NCI-H1092 treated with DMSO at 0.1 percent for 48 hours (cell line): ENCODE measurements around the gene GKAP1.
"Not testable (repeated sequence)": the region's sequence is repeated elsewhere in the genome, so short reads cannot be mapped to it uniquely, and the experiment has no call there.

ENCODE experiments used
- DNase-seq: peaks from one replicate; lab custom pipeline; 2025; lab: John Stamatoyannopoulos, UW

The GKAP1 gene

GRCh38 chr9:83728591-83729368 is 88.8 kb downstream of the GKAP1 start:
- not testable (repeated sequence) for DNase-seq

GRCh38 chr9:83724436-83724835 is 93.1 kb downstream of the GKAP1 start:
- DNase-seq, result no peak

DNA sequence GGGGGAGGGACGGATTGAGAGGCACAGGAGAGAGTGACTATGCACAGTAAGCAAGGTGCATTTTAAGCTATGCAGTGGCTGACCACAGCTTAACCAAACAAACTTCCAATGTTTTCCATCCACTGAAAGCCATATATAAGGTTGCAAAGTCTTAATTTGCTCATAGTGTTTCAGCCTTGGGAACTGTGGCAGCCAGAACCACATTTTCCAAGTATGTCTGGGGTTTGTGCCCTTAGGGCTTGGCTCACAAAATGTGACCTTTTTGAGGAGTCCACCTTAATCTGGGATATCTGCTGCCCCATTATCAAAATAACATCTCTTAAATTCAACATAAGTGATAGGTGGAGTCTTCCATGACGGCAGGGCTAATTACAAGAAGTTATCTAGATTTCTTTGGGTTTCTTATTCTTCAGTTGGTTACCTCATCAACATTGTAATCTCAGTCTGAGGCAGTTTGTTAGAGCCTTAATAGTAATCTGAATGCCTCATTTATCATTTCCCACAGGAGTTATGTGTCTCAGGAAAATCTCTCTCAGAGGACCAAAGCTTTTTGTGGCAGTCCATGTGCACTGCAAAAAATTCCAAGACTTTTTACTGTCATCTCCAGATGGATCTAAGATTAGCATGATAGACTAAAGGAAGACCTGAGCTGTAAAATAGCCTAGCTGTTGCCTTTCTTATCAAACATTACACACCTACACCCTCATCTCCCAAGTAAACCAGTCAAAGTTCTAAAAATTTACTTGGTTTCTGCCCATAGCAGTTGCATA is 94.7 kb downstream of the GKAP1 start:
- no peak for DNase-seq

- DNase-seq, result no peak
Observed at GRCh38 chr9:83721509-83721908, 96.1 kb downstream of the GKAP1 start.

DNA sequence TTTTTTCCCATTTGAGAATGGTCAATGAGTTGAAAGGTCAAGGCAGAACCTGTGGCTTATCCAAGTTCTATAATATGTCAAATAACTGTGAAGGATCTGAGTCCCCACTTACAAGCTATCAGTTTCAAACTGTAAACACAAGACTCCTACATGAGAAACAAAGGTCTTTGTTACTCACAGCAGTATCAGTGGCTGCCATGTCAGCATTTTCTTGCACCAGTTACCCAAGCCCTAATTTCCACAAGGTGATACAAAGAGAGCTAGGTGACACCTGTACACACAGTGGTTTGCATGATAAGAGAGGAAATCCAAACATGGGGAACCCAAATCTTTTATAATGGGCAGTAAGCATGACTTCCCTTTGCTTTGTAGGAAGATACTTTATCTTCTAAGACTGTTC is 101.8 kb downstream of the GKAP1 start:
- DNase-seq, result no peak

- no peak for DNase-seq
Observed at GRCh38 chr9:83715221-83715620, 102.3 kb downstream of the GKAP1 start.

DNA sequence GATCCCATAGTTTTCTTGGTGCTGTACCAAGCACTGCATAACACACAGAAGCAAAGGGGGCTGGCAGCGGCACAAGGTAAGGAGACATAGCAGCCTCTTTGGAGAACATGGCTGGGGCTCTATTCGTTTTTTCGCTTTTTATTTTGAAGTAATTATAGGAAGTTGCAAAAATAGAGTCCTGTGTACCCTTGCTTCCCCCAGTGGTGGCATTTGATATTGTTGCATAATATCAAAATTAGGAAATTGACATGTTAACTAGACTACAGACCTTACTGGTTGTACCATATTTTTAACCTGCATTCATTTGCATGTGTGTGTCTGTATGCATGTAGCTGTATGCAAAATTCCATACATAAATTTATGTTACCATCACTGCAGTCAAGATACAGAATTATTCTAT is 103.2 kb downstream of the GKAP1 start:
- DNase-seq, result no peak

DNA sequence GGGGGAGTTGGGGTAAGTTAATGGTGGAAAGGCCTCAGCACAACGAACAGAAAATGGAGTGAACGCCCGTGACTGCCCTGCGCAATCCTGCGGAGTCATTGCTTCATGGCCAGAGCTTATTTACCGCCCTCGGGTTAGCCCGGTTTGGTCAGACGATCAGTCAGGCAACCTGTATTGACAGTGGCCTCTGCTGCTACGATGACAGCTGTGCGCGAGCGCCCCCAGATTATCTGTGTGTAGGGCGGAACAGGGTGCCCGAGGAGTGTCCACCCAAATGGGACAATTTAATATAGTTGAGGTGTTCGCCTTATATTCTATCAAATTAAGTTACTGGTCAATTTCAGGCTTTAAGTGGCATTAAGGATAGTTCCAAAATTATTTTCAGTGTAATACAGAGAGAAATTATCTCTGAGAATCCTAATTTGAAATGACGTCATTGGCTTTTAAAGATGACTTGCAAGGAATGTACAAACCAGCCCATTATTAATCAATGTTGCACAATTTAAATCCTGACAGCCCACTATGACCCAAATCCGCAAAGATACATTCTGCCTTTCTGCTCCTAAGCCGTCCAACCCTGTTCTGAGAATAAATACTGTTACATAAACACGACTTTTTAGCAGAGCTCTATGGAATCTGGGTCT is 108.9 kb downstream of the GKAP1 start:
- DNase-seq, result no peak

GRCh38 chr9:83707768-83708514 is 109.6 kb downstream of the GKAP1 start, which contains the start of gene UBQLN1:
Gene UBQLN1 (minus strand): TSS chr9:83707958. CDS start chr9:83707679, 279 bp downstream.
- DNase-seq, result peak; percentile 96

- no peak for DNase-seq
Observed at GRCh38 chr9:83707518-83707767, 110.1 kb downstream of the GKAP1 start.

DNA sequence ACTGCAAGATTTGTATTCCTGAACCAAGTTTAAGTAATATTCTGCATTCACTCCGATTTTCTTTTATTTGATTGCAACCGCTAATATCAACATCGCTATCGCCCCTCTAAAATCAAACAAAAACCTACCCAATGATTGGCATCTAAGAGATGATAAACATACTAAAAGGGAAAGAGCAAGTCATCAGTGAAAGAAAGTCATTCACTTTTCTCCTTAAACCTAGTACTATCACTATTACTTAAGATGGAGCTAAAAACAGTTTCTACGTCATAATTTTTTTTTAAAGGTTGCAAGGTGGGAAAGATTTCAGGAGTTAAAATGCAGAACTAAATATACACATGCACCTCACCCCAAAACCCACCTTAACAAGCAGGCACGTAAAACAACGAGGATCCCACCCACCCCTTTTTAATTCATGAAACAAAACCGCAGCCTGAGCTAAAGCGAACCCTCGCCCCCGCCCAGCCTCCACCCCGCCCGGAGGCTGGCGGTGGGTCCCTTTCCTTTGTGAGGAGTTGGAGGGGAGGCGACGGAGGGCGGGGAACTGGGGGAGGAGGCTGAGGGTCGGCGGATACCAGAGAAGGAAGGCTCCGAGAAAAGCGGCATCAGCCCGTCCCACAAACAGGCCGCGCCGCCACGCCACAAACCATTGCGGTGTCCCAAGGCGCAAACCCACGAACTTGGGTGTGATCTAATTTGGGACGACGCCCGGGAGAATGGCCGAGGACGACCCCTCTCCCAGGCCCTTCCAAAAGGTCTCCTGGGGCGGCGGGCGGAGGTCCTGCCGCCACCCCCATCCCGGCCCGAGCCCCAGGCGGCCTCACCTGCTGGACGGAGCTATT is 110.7 kb downstream of the GKAP1 start:
- DNase-seq, result peak; percentile 11

DNA sequence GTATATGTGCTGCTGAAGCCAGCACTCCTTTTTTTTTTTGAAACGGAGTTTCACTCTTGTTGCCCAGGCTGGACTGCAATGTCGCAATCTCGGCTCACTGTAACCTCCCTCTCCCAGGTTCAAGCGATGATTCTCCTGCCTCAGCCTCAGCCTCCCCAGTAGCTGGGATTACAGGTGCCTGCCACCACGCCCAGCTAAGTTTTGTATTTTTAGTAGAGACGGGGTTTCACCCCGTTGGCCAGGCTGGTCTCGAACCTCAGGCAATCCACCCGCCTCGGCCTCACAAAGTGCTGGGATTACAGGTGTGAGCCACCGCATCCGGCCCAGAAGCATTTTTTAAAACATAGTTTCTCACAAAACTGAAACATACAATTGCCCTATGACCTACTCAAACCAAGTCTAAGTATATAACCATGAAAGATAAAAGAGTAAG is 112.3 kb downstream of the GKAP1 start:
- not testable (repeated sequence) for DNase-seq

DNA sequence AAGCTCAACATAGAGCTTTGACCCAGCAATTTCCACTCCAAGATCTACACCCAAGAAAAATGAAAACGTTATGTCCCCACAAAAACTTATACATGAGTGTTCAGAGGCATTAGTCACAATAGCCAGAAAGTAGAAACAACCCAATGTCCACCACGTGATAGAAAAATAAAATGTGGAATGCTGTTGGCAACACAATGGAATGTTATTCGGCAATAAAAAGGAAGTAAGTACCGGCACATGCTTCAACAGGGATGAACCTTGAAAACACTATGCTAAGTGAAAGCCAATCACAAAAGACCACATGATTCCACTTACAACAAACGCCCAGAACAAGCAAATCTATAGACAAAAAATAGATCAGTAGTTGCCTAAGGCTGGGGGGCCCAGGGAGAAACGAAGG is 115.8 kb downstream of the GKAP1 start:
- no peak for DNase-seq

DNA sequence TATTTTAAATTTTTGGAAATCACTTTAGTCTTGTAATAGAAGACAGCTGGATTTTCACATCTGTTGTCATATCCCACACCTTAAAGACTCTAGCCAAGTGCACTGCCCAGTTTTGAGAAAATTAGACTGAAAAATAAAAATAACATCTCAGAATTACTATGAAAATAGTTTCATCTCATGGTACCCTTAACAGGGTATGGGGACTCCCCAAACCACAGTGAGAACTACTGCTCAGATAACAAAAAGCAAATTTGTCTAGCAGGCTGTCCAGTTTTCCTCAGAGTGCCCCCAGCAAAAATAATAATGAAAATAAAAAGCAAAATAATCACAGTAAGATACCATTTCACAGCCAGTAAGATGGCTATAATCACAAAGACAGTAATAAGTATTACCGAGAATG is 116.3 kb downstream of the GKAP1 start:
- DNase-seq, result no peak

DNA sequence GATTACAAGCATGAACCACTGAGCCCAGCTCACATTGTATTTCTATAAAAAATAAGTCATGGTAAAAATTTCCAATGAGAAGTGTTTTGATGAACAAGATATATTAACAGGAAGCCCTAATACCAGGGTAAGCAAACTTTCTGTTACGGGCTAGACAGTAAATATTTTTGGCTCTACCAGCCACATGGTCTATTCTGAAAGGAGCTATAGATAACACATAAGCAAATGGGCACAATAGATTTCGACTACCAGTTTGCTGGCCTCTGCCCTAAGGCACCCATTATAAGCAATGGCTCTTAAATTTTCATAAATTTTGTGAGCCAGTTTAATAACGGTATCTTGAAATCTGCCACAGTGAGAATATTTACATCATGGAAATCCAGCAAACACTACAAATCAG is 118.0 kb downstream of the GKAP1 start:
- no peak for DNase-seq

GRCh38 chr9:83698976-83699585 is 118.5 kb downstream of the GKAP1 start:
- DNase-seq, result no peak

GRCh38 chr9:83691492-83691891 is 126.1 kb downstream of the GKAP1 start:
- DNase-seq, result no peak
